Common myeloid progenitor, CD34-positive (primary cell): Measurements from ENCODE around the gene BAG5.

Experiments
- CTCF ChIA-PET: fragments of 350-600 bp; sonication (Branson Sonifier 250); formaldehyde crosslinking; loops from one replicate; lab custom pipeline; 2021; ENCODE audit warnings: antibody characterized with exemption; lab: Charles Lee
- POLR2A ChIA-PET: fragments of 350-600 bp; sonication (Branson Sonifier 250); formaldehyde crosslinking; loops from one replicate; lab custom pipeline; 2021; ENCODE audit warnings: antibody characterized with exemption; lab: Charles Lee
- DNase-seq, 3 donors: peaks; one replicate each; pipeline versions ENCODE4 v3.0.0 to v3.0.0-alpha.2; 2013
- H3K27ac ChIP-seq, 2 experiments: 1 replicate in 1 of 2; 2 replicates in 1 of 2; pipeline ENCODE4 v1.7.0; 2013; ENCODE audit warnings: inconsistent platforms in 2 of 2, low read length in 2 of 2, mild to moderate bottlenecking in 2 of 2, low read depth in 1 of 2, moderate library complexity in 1 of 2; ENCODE audit not compliant: severe bottlenecking in 2 of 2, insufficient read depth in 1 of 2, poor library complexity in 1 of 2
- H3K27me3 ChIP-seq, 5 experiments: replicated peaks in 2 of 5; 1 replicate in 3 of 5; 2 replicates in 2 of 5; pipeline versions ENCODE4 v1.6.1 to v1.7.0; 2013; ENCODE audit warnings: low read length in 4 of 5, mild to moderate bottlenecking in 2 of 5, moderate library complexity in 2 of 5, inconsistent platforms in 1 of 5; ENCODE audit not compliant: insufficient read depth in 5 of 5, control insufficient read depth in 4 of 5
- H3K36me3 ChIP-seq, 4 experiments: 1 replicate in 2 of 4; 2 replicates in 2 of 4; pipeline versions ENCODE4 v1.6.1 to v1.7.0; 2013; ENCODE audit warnings: low read length in 3 of 4, control low read depth in 1 of 4, mild to moderate bottlenecking in 1 of 4; ENCODE audit not compliant: control insufficient read depth in 4 of 4, insufficient read depth in 4 of 4
- H3K4me1 ChIP-seq, 4 experiments: 1 replicate in 3 of 4; 2 replicates in 1 of 4; pipeline versions ENCODE4 v1.6.1 to v1.7.1; 2013; ENCODE audit warnings: low read length in 3 of 4, mild to moderate bottlenecking in 3 of 4, control low read depth in 1 of 4, inconsistent platforms in 1 of 4, moderate library complexity in 1 of 4; ENCODE audit not compliant: control insufficient read depth in 4 of 4, insufficient read depth in 4 of 4; ENCODE audit errors: control extremely low read depth in 1 of 4
- H3K4me3 ChIP-seq, 7 experiments: 1 replicate in 4 of 7; 2 replicates in 3 of 7; pipeline versions ENCODE4 v1.5.1 to v1.7.0; 2013; ENCODE audit warnings: mild to moderate bottlenecking in 7 of 7, low read length in 6 of 7, moderate library complexity in 6 of 7, inconsistent platforms in 2 of 7, low read depth in 2 of 7, control low read depth in 1 of 7; ENCODE audit not compliant: insufficient read depth in 4 of 7, control insufficient read depth in 1 of 7; ENCODE audit errors: extremely low read depth in 1 of 7
- H3K9me3 ChIP-seq, 5 experiments: 1 replicate in 4 of 5; 2 replicates in 1 of 5; pipeline versions ENCODE4 v1.6.1 to v1.7.1; 2013; ENCODE audit warnings: low read length in 4 of 5, mild to moderate bottlenecking in 2 of 5, inconsistent platforms in 1 of 5, low read depth in 1 of 5, moderate library complexity in 1 of 5; ENCODE audit not compliant: control insufficient read depth in 4 of 5, insufficient read depth in 2 of 5; ENCODE audit errors: control extremely low read depth in 1 of 5
- WGBS: methylation state at CpG from one replicate; pipeline ENCODE4 v1.1.5; 2013; ENCODE audit not compliant: insufficient coverage; 5-methylcytosine and 5-hydroxymethylcytosine counted together

Gene BAG5

GRCh38 chr14:103523575-103523954 lies 38.9 kb downstream of the BAG5 start:
- ChIA-PET POLR2A (interaction anchor here (0.6 kb wide), 1 partner anchor 1461 kb away, joined by 9 read pairs; no protein-coding TSS in a partner anchor), CTCF (interaction anchor here (0.9 to 11.1 kb wide), 3 partner anchors 11 to 43 kb away, joined by 3 to 147 read pairs (median 3); no protein-coding TSS in a partner anchor)

GRCh38 chr14:103522649-103523574 lies 39.5 kb downstream of the BAG5 start, which contains the start of gene CKB:
Gene CKB, minus strand, starts transcription at chr14:103522830. Its CDS starts 337 bp downstream, at chr14:103522493.
- Histone ChIP-seq H3K4me1 (peaks cover 0 to 71% (median 54%) of the 10 kb centered on the region in 4 experiments), H3K36me3 (no peaks in the 10 kb centered on the region), H3K4me3 (peak within 1 kb of the TSS; percentile 43 to 74 (median 64)), H3K9me3 (peaks cover 0 to 4% (median 0%) of the 10 kb centered on the region in 5 experiments), H3K27ac (no peak within 1 kb of the TSS), H3K27me3 (peaks cover 0 to 30% (median 6%) of the 10 kb centered on the region in 5 experiments)
- ChIA-PET POLR2A (interaction anchor here (0.6 kb wide), 1 partner anchor 1461 kb away, joined by 9 read pairs; no protein-coding TSS in a partner anchor), CTCF (interaction anchor here (0.9 to 11.1 kb wide), 2 partner anchors 23 to 44 kb away, joined by 3 to 147 read pairs; no protein-coding TSS in a partner anchor)
- WGBS, result 7% methylated on average over 107 of the region's 107 CpGs
- peak; percentile 43 to 64 (median 60) for DNase-seq

More at GRCh38 chr14:103523575-103523954, 38.9 kb downstream of the BAG5 start:
- 78% methylated on average over 9 of the region's 10 CpGs for WGBS
- Histone ChIP-seq H3K27ac (no peak overlapping the region), H3K9me3 (peaks cover 0 to 4% (median 0%) of the 10 kb centered on the region in 5 experiments), H3K36me3 (no peaks in the 10 kb centered on the region), H3K27me3 (peaks cover 0 to 30% (median 6%) of the 10 kb centered on the region in 5 experiments), H3K4me3 (no peak overlapping the region), H3K4me1 (peaks cover 0 to 71% (median 54%) of the 10 kb centered on the region in 4 experiments)
- DNase-seq, result no peak

DNA sequence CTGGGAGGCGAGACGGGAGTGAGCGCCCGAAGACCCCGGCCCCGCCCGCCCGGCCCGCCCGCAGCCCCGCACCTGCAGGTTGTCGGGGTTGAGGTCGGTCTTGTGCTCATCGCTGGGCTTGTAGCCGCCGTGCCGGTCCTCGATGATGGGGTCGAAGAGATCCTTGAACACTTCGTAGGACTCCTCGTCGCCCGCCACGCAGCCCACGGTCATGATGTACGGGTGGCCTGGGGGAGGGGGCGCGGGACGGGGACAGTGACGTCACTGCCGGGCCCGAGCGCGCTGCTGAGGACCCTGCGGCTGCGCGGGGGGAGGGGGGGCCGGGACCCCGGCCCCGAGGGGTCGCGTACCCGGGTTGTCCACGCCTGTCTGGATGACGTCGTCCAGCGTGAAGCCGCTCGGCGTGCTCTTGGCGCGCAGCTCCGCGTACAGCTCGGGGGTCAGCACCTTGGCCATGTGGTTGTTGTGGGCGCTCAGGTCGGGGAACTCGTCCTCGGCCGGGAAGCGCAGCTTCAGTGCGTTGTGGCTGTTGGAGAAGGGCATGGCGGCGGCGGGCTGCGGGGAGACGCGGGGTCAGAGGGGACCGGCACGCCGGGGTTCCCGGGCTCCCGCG lies 40.4 kb downstream of the BAG5 start:
- 1% methylated on average over 56 of the region's 74 CpGs for WGBS
- H3K9me3 ChIP-seq, result peaks cover 0 to 4% (median 0%) of the 10 kb centered on the region in 5 experiments
- peak in 2 of 3 donors; percentile 35 to 41 for DNase-seq
- no peaks in the 10 kb centered on the region for H3K36me3 ChIP-seq
- POLR2A ChIA-PET, result interaction anchor here (0.6 to 2.1 kb wide), 3 partner anchors 8 to 80 kb away, joined by 4 to 7 read pairs (median 4); no protein-coding TSS in a partner anchor
- H3K27me3 ChIP-seq, result peaks cover 0 to 30% (median 6%) of the 10 kb centered on the region in 5 experiments
- peaks cover 0 to 64% (median 57%) of the 10 kb centered on the region in 4 experiments for H3K4me1 ChIP-seq
- H3K27ac ChIP-seq, result no peak overlapping the region
- H3K4me3 ChIP-seq, result peak overlapping the region; percentile 43 to 74 (median 56)
- CTCF ChIA-PET, result interaction anchor here (2.0 to 11.1 kb wide), 4 partner anchors 8 to 158 kb away, joined by 5 to 147 read pairs (median 46); partner anchors contain the start of gene TRMT61A

GRCh38 chr14:103521438-103521950 lies 41.0 kb downstream of the BAG5 start:
- under 1% methylated on average over 64 of the region's 77 CpGs for WGBS

DNA sequence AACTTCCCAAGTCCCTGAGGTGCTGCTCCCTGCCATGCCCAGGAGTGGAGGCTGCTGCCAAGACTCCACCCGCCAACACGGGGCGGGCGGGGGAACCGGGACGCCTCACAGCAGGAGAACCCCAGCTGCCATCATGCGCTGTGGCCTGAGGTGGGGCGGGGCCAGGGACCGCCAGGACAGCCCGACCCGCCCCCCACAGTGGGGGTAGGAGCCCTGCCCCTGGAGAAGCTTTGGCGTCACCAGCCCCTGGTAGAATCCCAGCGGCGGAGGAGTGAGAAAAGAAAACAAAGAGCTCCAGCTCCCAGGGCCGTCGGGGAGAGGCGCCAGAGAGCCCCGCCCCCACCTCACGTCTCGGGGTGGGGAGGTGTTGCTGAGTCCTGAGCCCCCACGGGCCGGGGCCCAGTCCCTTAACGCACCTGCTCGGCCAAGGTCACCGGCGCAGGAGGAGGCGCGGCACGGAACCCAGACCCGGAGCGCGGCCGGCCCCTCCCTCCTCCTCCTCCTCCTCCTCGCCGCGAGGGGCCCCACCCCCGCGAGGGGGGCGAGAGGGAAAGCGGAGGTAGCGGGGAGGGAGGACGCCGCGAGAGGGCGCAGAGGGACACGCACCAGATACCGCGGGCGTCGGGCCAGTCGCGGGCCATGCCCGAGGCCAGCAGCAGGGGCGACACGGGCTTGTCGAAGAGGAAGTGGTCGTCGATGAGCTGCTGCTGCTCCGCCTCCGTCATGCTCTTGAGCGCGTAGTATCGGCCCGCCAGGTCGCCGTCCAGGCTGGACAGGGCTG lies 41.6 kb downstream of the BAG5 start:
- POLR2A ChIA-PET, result interaction anchor here (1.7 to 2.1 kb wide), 2 partner anchors 9 to 41 kb away, joined by 4 to 7 read pairs; no protein-coding TSS in a partner anchor
- Histone ChIP-seq H3K36me3 (no peaks in the 10 kb centered on the region), H3K9me3 (peaks cover 0 to 4% (median 0%) of the 10 kb centered on the region in 5 experiments), H3K4me1 (peaks cover 0 to 57% (median 52%) of the 10 kb centered on the region in 4 experiments), H3K4me3 (peak overlapping the region; percentile 38 to 74 (median 64)), H3K27ac (no peak overlapping the region), H3K27me3 (peaks cover 0 to 30% (median 6%) of the 10 kb centered on the region in 5 experiments)
- CTCF ChIA-PET, result interaction anchor here (0.6 to 11.1 kb wide), 9 partner anchors 9 to 193 kb away, joined by 3 to 147 read pairs (median 4); partner anchors contain the start of gene TRMT61A
- WGBS, result 2% methylated on average over 45 of the region's 66 CpGs
- peak; percentile 91 to 94 (median 92) for DNase-seq

More at GRCh38 chr14:103521438-103521950, 41.0 kb downstream of the BAG5 start:
- Histone ChIP-seq H3K4me3 (peak overlapping the region; percentile 43 to 74 (median 64)), H3K36me3 (no peaks in the 10 kb centered on the region), H3K9me3 (peaks cover 0 to 4% (median 0%) of the 10 kb centered on the region in 5 experiments), H3K27me3 (peaks cover 0 to 30% (median 6%) of the 10 kb centered on the region in 5 experiments), H3K4me1 (peaks cover 0 to 62% (median 54%) of the 10 kb centered on the region in 4 experiments), H3K27ac (no peak overlapping the region)
- peak in 1 of 3 donors; percentile 41 for DNase-seq
- CTCF ChIA-PET, result interaction anchor here (0.6 to 11.1 kb wide), 7 partner anchors 8 to 158 kb away, joined by 3 to 147 read pairs (median 5); partner anchors contain the start of gene TRMT61A
- POLR2A ChIA-PET, result interaction anchor here (1.7 to 2.1 kb wide), 2 partner anchors 8 to 40 kb away, joined by 4 to 7 read pairs; no protein-coding TSS in a partner anchor
